ENCODE measurements around the gene TBC1D2B.
"Not testable (repeated sequence)": the region's sequence is repeated elsewhere in the genome, so short reads cannot be mapped to it uniquely, and the experiment has no call there.

GRCh38 chr15:77971875-77972274, 105.6 kb downstream of the TBC1D2B start:
- not testable (repeated sequence) for TF ChIP-seq POLR2A (IDR thresholded peaks at IDR 0.05; ENCODE audit: low read depth, low read length); CTCF (conservative IDR thresholded peaks at IDR 0.05; ENCODE audit: low read depth, low read length); CEBPB (IDR thresholded peaks at IDR 0.05; ENCODE audit: low read depth, low read length); RAD21 (IDR thresholded peaks at IDR 0.05; ENCODE audit: low read length); MXI1 (IDR thresholded peaks at IDR 0.05; ENCODE audit: borderline replicate concordance, low read depth, low read length); RCOR1 (IDR thresholded peaks at IDR 0.05; ENCODE audit: insufficient replicate concordance, low read length); USF2 (IDR thresholded peaks at IDR 0.05; ENCODE audit: low read depth, low read length); BHLHE40 (IDR thresholded peaks at IDR 0.05; ENCODE audit: low read depth, low read length); NFE2L2 (IDR thresholded peaks at IDR 0.05; ENCODE audit: low read depth, low read length); SMC3 (IDR thresholded peaks at IDR 0.05; ENCODE audit: low read depth, low read length)

All from IMR-90 (cell line).